GM12878 (cell line): ENCODE data around the gene BRINP3. TPM values are rescaled to one million over a fixed set of nuclear protein-coding genes. Genes with fewer than 3 reads are reported as not detected.

Source experiments
- ATAC-seq: fragments of 200-7000 bp; cut with Tn5 transposase; 3 replicates; pipeline ENCODE4 v1.9.1; 2020; ENCODE audit warnings: mild to moderate bottlenecking, moderate library complexity
- BruUV-seq: library from RNA; stranded (reverse); fragments of 400-500 nt; replicated peaks from 2 replicates; lab custom pipeline; 2021; lab: Mats Ljungman, UMichigan
- CTCF ChIA-PET: fragments of 300-600 bp; sonication (Branson Sonifier 250); formaldehyde crosslinking; extraction: SDS; loops from one replicate; lab custom pipeline; 2021; ENCODE audit warnings: inconsistent platforms; lab: Yijun Ruan, JAX
- POLR2A ChIA-PET: fragments of 350-600 bp; formaldehyde crosslinking; extraction: SDS; loops from one replicate; lab custom pipeline; 2021; ENCODE audit warnings: inconsistent platforms; lab: Charles Lee
- RAD21 ChIA-PET: fragments of 300-600 bp; sonication (Branson Sonifier 250); formaldehyde crosslinking; loops from one replicate; lab custom pipeline; 2023; ENCODE audit warnings: antibody characterized with exemption; ENCODE audit not compliant: unreplicated experiment; lab: Charles Lee
- SMC1A ChIA-PET: fragments of 300-600 bp; sonication (Branson Sonifier 250); formaldehyde crosslinking; loops from one replicate; lab custom pipeline; 2023; ENCODE audit not compliant: unreplicated experiment, uncharacterized antibody; lab: Charles Lee
- DNase-seq: peaks from one replicate; pipeline ENCODE4 v3.0.0-alpha.2; 2011; ENCODE audit warnings: low read depth, low spot score
- FAIRE-seq: peaks from 3 replicates; lab custom pipeline; 2011; peaks lifted over from hg19 to GRCh38; lab: Jason Lieb, UNC
- H2AFZ ChIP-seq: 2 replicates; pipeline ENCODE4 v1.6.0; 2011; ENCODE audit warnings: low read depth, low read length, control low read depth; ENCODE audit not compliant: control insufficient read depth
- H3K27ac ChIP-seq: 2 replicates; pipeline ENCODE4 v1.5.1; 2011; ENCODE audit warnings: control low read depth; ENCODE audit not compliant: control insufficient read depth, insufficient read depth
- H3K27me3 ChIP-seq, 2 experiments: replicated peaks in 1 of 2; 2 replicates each; pipeline versions ENCODE4 v1.6.0 to v1.6.1; 2011; ENCODE audit warnings: low read length in 1 of 2; ENCODE audit not compliant: control insufficient read depth in 2 of 2, insufficient read depth in 2 of 2
- H3K36me3 ChIP-seq, 2 experiments: 2 replicates each; pipeline ENCODE4 v1.5.1; 2011; ENCODE audit warnings: low read length in 1 of 2; ENCODE audit not compliant: control insufficient read depth in 2 of 2, insufficient read depth in 2 of 2
- H3K4me1 ChIP-seq: 2 replicates; pipeline ENCODE4 v1.6.1; 2011; ENCODE audit warnings: mild to moderate bottlenecking, low read length, moderate library complexity, mixed read lengths; ENCODE audit not compliant: control insufficient read depth, insufficient read depth
- H3K4me2 ChIP-seq: 2 replicates; pipeline ENCODE4 v1.6.0; 2011; ENCODE audit warnings: control low read depth; ENCODE audit not compliant: control insufficient read depth, insufficient read depth
- H3K4me3 ChIP-seq: fragments of 200-600 bp; sonication (generic); 2 replicates; pipeline ENCODE4 v1.5.1; 2016
- H3K79me2 ChIP-seq: 2 replicates; pipeline ENCODE4 v1.6.0; 2011; ENCODE audit warnings: low read length; ENCODE audit not compliant: control insufficient read depth, insufficient read depth
- H3K9ac ChIP-seq: 2 replicates; pipeline ENCODE4 v1.8.0; 2011; ENCODE audit warnings: low read length, control low read depth, mixed read lengths; ENCODE audit not compliant: control insufficient read depth, insufficient read depth
- H3K9me3 ChIP-seq: replicated peaks from 3 replicates; pipeline ENCODE4 v1.5.1; 2011; ENCODE audit warnings: mild to moderate bottlenecking, low read length; ENCODE audit not compliant: control insufficient read depth, insufficient read depth
- H4K20me1 ChIP-seq: 2 replicates; pipeline ENCODE4 v1.6.0; 2011; ENCODE audit not compliant: control insufficient read depth, insufficient read depth
- ASH2L ChIP-seq: fragments of 300-600, 200-600 bp; sonication (generic); IDR thresholded peaks from 2 replicates; pipeline ENCODE4 v1.6.1; 2017; ENCODE audit warnings: low read depth, mild to moderate bottlenecking, borderline replicate concordance
- ATF7 ChIP-seq: fragments of 450-650 bp; IDR thresholded peaks from 2 replicates; pipeline ENCODE4 v1.6.1; 2016; ENCODE audit warnings: low read depth, mild to moderate bottlenecking
- BHLHE40 ChIP-seq, 2 experiments: fragments of 450-650 bp in 1 of 2; IDR thresholded peaks; 2 replicates each; pipeline ENCODE4 v1.6.1; 2011 to 2017; ENCODE audit warnings: low read depth in 2 of 2, borderline replicate concordance in 1 of 2, improper control_type of control experiment in 1 of 2, low read length in 1 of 2, mild to moderate bottlenecking in 1 of 2
- CBFB ChIP-seq: IDR thresholded peaks from 2 replicates; pipeline ENCODE4 v1.6.1; 2016; ENCODE audit warnings: antibody characterized with exemption, low read depth
- CBX3 ChIP-seq: fragments of 200-600 bp; sonication (generic); IDR thresholded peaks from 2 replicates; pipeline ENCODE4 v1.6.1; 2016; ENCODE audit warnings: low read depth, borderline replicate concordance
- ESRRA ChIP-seq: IDR thresholded peaks from 2 replicates; pipeline ENCODE4 v1.6.1; 2012; ENCODE audit warnings: mild to moderate bottlenecking, low read length, improper control_type of control experiment
- KLF5 ChIP-seq: fragments of 450-650 bp; IDR thresholded peaks from 2 replicates; pipeline ENCODE4 v1.6.1; 2014; ENCODE audit warnings: mild to moderate bottlenecking; ENCODE audit not compliant: partially characterized antibody
- NFIC ChIP-seq: IDR thresholded peaks from 2 replicates; pipeline ENCODE4 v1.6.1; 2012; ENCODE audit warnings: low read depth, mild to moderate bottlenecking, inconsistent platforms, low read length, moderate library complexity
- POLR2A ChIP-seq: IDR thresholded peaks from 2 replicates; pipeline ENCODE4 v1.6.1; 2011; ENCODE audit warnings: low read depth, mild to moderate bottlenecking, low read length
- POLR2AphosphoS2 ChIP-seq: IDR thresholded peaks from 2 replicates; pipeline ENCODE4 v1.6.1; 2011; ENCODE audit warnings: low read depth, mild to moderate bottlenecking, low read length, improper control_type of control experiment, moderate library complexity
- POLR2AphosphoS5 ChIP-seq: IDR thresholded peaks from 2 replicates; pipeline ENCODE4 v1.6.1; 2011; ENCODE audit warnings: mild to moderate bottlenecking, low read length, inconsistent platforms
- RAD21 ChIP-seq: IDR thresholded peaks from 2 replicates; pipeline ENCODE4 v1.6.1; 2011; ENCODE audit warnings: mild to moderate bottlenecking, low read depth, low read length, moderate library complexity; ENCODE audit not compliant: insufficient read depth
- TCF7 ChIP-seq: IDR thresholded peaks from 2 replicates; pipeline ENCODE4 v1.6.1; 2014; ENCODE audit warnings: antibody characterized with exemption, borderline replicate concordance
- WGBS: methylation state at CpG from one replicate; pipeline ENCODE4 v1.1.6; 2016; ENCODE audit warnings: low lambda C conversion rate; ENCODE audit not compliant: insufficient replicate concordance, insufficient coverage; ENCODE audit errors: missing lambda C conversion rate; 5-methylcytosine and 5-hydroxymethylcytosine counted together
- in situ Hi-C: fragments of 300-500 bp; cut with MboI; formaldehyde crosslinking; loops from 9 replicates; pipeline ENCODE4 v1.14.3; 2018; ENCODE audit warnings: mixed read lengths
- intact Hi-C: fragments of 100-400 bp; cut with micrococcal nuclease; formaldehyde crosslinking; loops from one replicate; pipeline ENCODE4 v1.14.2; 2022; ENCODE audit not compliant: unreplicated experiment
- polyA plus RNA-seq, 11 experiments: library from polyadenylated mRNA; depleted of rRNA in 4 of 11; unstranded in 6 of 11; stranded (reverse) in 5 of 11; fragments of >200 nt; fragmentation: Nextera tagmentation in 4 of 11; fragmentation: Illumina TruSeq in 1 of 11; extraction: Ambion mirVana in 4 of 11; extraction: Trizol in 1 of 11; gene quantifications; 1 replicate in 1 of 11; 2 replicates in 10 of 11; pipeline versions ENCODE4 v1.2.1 to v1.2.3, GENCODE V29; 2011 to 2016; ENCODE audit warnings: inconsistent platforms in 2 of 11, missing spikeins in 2 of 11, low read depth in 1 of 11
- total RNA-seq, 4 experiments: library from RNA; depleted of rRNA in 3 of 4; stranded (reverse); fragments of >200 nt in 3 of 4; fragmentation: Illumina TruSeq in 1 of 4; extraction: Trizol in 1 of 4; gene quantifications; 2 replicates each; pipeline versions ENCODE4 v1.2.1 to v1.2.3, GENCODE V29; 2013 to 2021
- TF ChIP-seq, protein P1 (sequence below): fragments of 450-650 bp; formaldehyde crosslinking; IDR thresholded peaks from 2 replicates; pipeline ENCODE4 v1.4.0; 2022; ENCODE audit warnings: mild to moderate bottlenecking, moderate library complexity
- TF ChIP-seq, protein P2 (sequence below): fragments of 450-650 bp; formaldehyde crosslinking; IDR thresholded peaks from 2 replicates; pipeline ENCODE4 v1.4.0; 2020; ENCODE audit warnings: mild to moderate bottlenecking, moderate library complexity
- TF ChIP-seq, protein P3 (sequence below): fragments of 450-650 bp; IDR thresholded peaks from 2 replicates; pipeline ENCODE4 v1.6.1; 2018; ENCODE audit warnings: mild to moderate bottlenecking, low read depth, moderate library complexity; ENCODE audit not compliant: partially characterized antibody

The BRINP3 gene
- total and polyA plus RNA-seq, 10 of the 15 experiments (the other 5 are each of a cell fraction or from before 2014, with no cell fraction given): under 0.01 TPM; not detected in 9

DNA sequence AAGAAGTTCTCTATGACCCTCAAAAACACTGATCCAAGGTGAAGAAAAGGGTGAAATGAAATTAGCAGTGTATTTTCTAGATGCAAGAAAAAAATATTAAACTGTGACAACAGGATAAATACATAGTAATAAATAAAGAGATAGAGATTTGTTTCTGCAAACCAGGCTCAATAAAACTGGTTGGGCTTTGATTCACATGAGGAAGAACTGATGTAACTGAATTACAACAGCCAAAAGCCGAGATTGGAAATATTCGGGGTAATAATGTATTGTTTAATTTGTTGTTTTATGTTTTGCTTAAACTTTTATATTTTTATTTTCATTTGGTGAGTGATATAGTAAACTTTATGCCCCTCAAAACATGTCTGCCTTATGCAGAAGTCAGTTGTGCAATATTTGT, 285.0 kb downstream of the BRINP3 start:
- no peak overlapping the region for H2AFZ ChIP-seq
- ChIA-PET RAD21 (no interaction called here), CTCF (no interaction called here), POLR2A (no interaction called here), SMC1A (no interaction called here)
- H3K4me1 ChIP-seq: no peaks in the 10 kb centered on the region
- H3K4me2 ChIP-seq: no peak overlapping the region
- no peak overlapping the region for H3K9ac ChIP-seq
- H3K4me3 ChIP-seq: no peak overlapping the region
- no peak overlapping the region for H3K27ac ChIP-seq
- H4K20me1 ChIP-seq: no peaks in the 10 kb centered on the region
- no peaks in the 10 kb centered on the region for H3K36me3 ChIP-seq
- in situ Hi-C loops: no loop called here
- 0% methylated on average over 2 of the region's 2 CpGs for WGBS
- H3K9me3 ChIP-seq: no peaks in the 10 kb centered on the region
- FAIRE-seq (no peak), ATAC-seq (no peak), DNase-seq (no peak)
- no TSS peak for BruUV-seq
- intact Hi-C loops: no loop called here
- no peaks in the 10 kb centered on the region for H3K79me2 ChIP-seq
- no peaks in the 10 kb centered on the region for H3K27me3 ChIP-seq
- TF ChIP-seq BHLHE40 (IDR thresholded peaks at IDR 0.05; ENCODE audit: borderline replicate concordance in 1 of 2, low read depth in 2 of 2, low read length in 1 of 2): no peak
- TF ChIP-seq CBX3: no peak
- no peak for TF ChIP-seq ESRRA
- no peak for TF ChIP-seq NFIC
- no peak for TF ChIP-seq RAD21
- no peak for TF ChIP-seq POLR2AphosphoS5
- no peak for TF ChIP-seq ATF7
- TF ChIP-seq, protein P1, sequence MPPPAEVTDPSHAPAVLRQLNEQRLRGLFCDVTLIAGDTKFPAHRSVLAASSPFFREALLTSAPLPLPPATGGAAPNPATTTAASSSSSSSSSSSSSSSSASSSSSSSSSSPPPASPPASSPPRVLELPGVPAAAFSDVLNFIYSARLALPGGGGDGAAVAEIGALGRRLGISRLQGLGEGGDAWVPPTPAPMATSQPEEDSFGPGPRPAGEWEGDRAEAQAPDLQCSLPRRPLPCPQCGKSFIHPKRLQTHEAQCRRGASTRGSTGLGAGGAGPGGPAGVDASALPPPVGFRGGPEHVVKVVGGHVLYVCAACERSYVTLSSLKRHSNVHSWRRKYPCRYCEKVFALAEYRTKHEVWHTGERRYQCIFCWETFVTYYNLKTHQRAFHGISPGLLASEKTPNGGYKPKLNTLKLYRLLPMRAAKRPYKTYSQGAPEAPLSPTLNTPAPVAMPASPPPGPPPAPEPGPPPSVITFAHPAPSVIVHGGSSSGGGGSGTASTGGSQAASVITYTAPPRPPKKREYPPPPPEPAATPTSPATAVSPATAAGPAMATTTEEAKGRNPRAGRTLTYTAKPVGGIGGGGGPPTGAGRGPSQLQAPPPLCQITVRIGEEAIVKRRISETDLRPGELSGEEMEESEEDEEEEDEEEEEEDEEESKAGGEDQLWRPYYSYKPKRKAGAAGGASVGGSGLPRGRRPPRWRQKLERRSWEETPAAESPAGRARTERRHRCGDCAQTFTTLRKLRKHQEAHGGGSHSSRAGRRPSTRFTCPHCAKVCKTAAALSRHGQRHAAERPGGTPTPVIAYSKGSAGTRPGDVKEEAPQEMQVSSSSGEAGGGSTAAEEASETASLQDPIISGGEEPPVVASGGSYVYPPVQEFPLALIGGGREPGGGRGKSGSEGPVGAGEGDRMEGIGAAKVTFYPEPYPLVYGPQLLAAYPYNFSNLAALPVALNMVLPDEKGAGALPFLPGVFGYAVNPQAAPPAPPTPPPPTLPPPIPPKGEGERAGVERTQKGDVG (CRISPR knock-in tag): no peak
- no peak for TF ChIP-seq ASH2L
- TF ChIP-seq POLR2AphosphoS2: no peak
- TF ChIP-seq KLF5: no peak
- no peak for TF ChIP-seq POLR2A
- TF ChIP-seq, protein P2, sequence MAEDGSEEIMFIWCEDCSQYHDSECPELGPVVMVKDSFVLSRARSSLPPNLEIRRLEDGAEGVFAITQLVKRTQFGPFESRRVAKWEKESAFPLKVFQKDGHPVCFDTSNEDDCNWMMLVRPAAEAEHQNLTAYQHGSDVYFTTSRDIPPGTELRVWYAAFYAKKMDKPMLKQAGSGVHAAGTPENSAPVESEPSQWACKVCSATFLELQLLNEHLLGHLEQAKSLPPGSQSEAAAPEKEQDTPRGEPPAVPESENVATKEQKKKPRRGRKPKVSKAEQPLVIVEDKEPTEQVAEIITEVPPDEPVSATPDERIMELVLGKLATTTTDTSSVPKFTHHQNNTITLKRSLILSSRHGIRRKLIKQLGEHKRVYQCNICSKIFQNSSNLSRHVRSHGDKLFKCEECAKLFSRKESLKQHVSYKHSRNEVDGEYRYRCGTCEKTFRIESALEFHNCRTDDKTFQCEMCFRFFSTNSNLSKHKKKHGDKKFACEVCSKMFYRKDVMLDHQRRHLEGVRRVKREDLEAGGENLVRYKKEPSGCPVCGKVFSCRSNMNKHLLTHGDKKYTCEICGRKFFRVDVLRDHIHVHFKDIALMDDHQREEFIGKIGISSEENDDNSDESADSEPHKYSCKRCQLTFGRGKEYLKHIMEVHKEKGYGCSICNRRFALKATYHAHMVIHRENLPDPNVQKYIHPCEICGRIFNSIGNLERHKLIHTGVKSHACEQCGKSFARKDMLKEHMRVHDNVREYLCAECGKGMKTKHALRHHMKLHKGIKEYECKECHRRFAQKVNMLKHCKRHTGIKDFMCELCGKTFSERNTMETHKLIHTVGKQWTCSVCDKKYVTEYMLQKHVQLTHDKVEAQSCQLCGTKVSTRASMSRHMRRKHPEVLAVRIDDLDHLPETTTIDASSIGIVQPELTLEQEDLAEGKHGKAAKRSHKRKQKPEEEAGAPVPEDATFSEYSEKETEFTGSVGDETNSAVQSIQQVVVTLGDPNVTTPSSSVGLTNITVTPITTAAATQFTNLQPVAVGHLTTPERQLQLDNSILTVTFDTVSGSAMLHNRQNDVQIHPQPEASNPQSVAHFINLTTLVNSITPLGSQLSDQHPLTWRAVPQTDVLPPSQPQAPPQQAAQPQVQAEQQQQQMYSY: no peak
- no peak for TF ChIP-seq CBFB
- TF ChIP-seq TCF7: no peak
- TF ChIP-seq, protein P3, sequence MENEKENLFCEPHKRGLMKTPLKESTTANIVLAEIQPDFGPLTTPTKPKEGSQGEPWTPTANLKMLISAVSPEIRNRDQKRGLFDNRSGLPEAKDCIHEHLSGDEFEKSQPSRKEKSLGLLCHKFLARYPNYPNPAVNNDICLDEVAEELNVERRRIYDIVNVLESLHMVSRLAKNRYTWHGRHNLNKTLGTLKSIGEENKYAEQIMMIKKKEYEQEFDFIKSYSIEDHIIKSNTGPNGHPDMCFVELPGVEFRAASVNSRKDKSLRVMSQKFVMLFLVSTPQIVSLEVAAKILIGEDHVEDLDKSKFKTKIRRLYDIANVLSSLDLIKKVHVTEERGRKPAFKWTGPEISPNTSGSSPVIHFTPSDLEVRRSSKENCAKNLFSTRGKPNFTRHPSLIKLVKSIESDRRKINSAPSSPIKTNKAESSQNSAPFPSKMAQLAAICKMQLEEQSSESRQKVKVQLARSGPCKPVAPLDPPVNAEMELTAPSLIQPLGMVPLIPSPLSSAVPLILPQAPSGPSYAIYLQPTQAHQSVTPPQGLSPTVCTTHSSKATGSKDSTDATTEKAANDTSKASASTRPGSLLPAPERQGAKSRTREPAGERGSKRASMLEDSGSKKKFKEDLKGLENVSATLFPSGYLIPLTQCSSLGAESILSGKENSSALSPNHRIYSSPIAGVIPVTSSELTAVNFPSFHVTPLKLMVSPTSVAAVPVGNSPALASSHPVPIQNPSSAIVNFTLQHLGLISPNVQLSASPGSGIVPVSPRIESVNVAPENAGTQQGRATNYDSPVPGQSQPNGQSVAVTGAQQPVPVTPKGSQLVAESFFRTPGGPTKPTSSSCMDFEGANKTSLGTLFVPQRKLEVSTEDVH: no peak
